ENCODE results near the gene VAPB.
"Not testable (repeated sequence)": the region's sequence is repeated elsewhere in the genome, so short reads cannot be mapped to it uniquely, and the experiment has no call there.

The VAPB gene

GRCh38 chr20:58407201-58407873 lies 18.3 kb downstream of the VAPB start:
- DNase-seq (ENCODE audit: low read depth, low spot score), result no peak

DNA sequence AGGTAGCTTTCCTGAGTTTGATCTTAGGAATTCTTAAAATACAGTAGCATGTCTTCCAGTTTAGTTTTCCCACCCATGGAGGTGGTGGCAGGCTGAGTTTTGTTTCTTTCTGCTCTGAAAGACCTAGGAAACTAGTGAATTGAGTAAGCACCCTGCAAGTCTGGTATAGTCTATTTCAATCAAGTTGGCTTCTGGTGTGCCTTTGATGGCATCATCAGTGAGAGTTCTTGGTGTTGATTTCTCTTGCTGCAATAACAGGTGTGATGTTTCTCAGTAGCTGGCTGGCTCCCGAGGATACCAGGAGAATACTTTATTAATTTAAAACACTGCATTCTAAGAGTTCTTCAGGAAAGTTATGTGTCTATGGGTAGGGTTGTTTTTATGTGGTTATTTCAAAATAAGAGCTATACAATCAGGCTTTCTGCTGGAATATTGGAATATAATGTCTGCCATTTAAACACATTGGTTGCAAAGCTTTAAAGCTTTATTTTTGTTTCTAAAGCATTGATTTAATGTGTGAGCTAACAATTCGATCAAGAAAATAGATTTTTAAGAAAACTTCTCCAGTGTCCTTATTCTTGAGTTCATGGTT lies 19.0 kb downstream of the VAPB start:
- DNase-seq (ENCODE audit: low read depth, low spot score), result no peak

- no peak for DNase-seq (ENCODE audit: low read depth, low spot score)
These were observed 19.7 kb downstream of the VAPB start for GRCh38 chr20:58408603-58409246.

DNA sequence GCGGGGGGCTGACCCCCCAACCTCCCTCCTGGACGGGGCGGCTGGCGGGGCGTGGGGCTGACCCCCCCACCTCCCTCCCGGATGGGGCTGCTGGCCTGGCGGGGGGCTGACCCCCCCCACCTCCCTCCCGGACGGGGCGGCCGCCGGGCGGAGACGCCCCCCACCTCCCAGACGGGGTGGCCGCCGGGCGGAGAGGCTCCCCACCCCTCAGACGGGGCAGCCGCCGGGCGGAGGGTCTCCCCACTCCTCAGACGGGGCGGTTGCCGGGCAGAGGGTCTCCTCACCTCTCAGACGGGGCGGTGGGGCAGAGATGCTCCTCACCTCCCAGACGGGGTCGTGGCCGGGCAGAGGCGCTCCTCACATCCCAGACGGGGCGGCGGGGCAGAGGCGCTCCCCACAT lies 25.2 kb downstream of the VAPB start:
- DNase-seq (ENCODE audit: low read depth, low spot score), result not testable (repeated sequence)

DNA sequence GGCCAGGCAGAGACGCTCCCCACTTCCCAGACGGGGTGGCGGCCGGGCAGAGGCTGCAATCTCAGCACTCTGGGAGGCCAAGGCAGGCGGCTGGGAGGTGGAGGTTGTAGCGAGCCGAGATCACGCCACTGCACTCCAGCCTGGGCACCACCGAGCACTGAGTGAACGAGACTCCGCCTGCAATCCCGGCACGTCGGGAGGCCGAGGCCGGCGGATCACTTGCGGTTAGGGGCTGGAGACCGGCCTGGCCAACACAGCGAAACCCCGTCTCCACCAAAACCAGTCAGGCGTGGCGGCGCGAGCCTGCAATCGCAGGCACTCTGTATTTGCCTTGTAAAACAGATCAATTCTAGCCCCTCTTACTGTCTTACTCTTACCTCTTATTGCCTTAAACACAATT lies 25.8 kb downstream of the VAPB start:
- not testable (repeated sequence) for DNase-seq (ENCODE audit: low read depth, low spot score)

GRCh38 chr20:58416057-58416456 lies 27.0 kb downstream of the VAPB start:
- no peak for DNase-seq (ENCODE audit: low read depth, low spot score)

- no peak for DNase-seq (ENCODE audit: low read depth, low spot score)
These were observed 27.8 kb downstream of the VAPB start for GRCh38 chr20:58416835-58417234.

GRCh38 chr20:58417438-58417837 lies 28.4 kb downstream of the VAPB start:
- DNase-seq (ENCODE audit: low read depth, low spot score), result no peak

DNA sequence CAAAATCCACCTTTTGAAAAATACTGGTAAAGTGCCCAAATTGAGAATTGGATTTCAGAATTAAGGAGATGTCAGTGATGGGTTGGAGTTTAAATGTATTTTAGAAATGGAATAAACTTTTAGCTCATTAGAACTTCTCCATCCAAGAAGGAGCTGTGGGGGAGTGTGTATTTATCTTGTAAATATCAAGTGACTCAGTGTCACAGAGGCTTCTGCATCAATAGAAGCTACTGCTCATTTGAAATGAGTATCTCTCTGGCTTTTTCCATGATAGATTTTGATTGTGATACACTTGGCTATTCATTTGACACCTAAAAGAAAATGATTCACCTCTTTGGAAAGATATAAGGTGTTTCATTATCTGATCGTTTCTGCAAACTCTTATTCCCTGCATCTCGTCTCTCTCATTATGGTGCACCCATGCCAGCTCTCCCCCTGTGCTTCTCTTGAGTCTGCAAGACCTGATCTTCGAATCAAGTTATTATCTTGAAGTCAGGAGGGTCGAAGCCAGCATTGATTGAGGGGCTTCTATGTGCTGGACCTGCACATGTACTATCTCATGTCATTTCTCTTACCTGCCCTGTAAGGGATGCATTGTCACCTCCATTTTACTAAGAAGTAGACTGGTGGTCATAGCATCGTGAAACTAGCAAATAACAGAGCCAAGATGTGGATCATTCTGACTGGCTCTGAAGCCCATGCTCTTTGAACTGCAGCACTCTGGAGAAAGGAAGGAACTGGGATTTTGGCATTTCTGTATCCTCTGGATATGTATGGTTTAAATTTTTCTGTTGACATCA lies 30.1 kb downstream of the VAPB start:
- no peak for DNase-seq (ENCODE audit: low read depth, low spot score)

DNA sequence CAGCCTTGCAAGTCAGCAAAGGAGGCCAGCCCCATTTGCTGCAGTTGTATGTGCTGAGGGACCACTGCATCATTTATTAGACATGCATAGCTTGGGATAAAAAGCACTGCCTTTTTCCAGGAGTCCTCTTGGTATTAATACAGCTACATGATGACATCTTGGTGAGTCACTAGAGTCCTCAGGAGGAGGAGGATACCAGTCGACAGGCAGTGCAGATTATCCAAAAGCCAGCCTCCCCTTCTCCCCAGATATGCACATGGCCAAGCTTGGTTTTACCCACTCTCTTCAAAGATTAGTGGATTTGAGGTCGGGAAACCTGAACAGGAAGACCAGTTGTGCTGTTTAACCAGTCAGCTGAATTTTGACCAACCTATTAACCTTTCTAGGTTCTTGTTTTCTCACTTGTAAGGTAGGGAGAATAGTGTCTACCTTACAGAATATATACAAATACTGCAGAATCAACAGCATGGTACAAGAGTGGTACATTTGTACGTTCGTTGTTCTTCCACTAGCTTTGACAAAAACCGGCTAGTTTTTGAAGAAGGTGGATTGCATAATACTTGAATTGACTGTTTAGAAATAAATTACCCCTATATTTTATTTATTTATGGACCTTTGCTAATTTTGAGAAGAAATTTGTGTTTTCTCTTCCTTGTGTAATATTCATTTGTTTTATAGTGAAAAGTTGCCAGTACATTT lies 31.9 kb downstream of the VAPB start:
- DNase-seq (ENCODE audit: low read depth, low spot score), result no peak

- DNase-seq (ENCODE audit: low read depth, low spot score), result no peak
These were observed 32.4 kb downstream of the VAPB start for GRCh38 chr20:58421497-58421850.

GRCh38 chr20:58424218-58424969 lies 35.4 kb downstream of the VAPB start:
- DNase-seq (ENCODE audit: low read depth, low spot score), result no peak

GRCh38 chr20:58427571-58427970 lies 38.5 kb downstream of the VAPB start:
- not testable (repeated sequence) for DNase-seq (ENCODE audit: low read depth, low spot score)

GRCh38 chr20:58428364-58428763 lies 39.3 kb downstream of the VAPB start:
- DNase-seq (ENCODE audit: low read depth, low spot score), result no peak

- DNase-seq (ENCODE audit: low read depth, low spot score), result no peak
These were observed 40.3 kb downstream of the VAPB start for GRCh38 chr20:58429303-58429702.

GRCh38 chr20:58431134-58431533 lies 42.1 kb downstream of the VAPB start:
- DNase-seq (ENCODE audit: low read depth, low spot score), result no peak

GRCh38 chr20:58432186-58432954 lies 43.3 kb downstream of the VAPB start:
- no peak for DNase-seq (ENCODE audit: low read depth, low spot score)

- no peak for DNase-seq (ENCODE audit: low read depth, low spot score)
These were observed 44.1 kb downstream of the VAPB start for GRCh38 chr20:58433029-58433647.

DNA sequence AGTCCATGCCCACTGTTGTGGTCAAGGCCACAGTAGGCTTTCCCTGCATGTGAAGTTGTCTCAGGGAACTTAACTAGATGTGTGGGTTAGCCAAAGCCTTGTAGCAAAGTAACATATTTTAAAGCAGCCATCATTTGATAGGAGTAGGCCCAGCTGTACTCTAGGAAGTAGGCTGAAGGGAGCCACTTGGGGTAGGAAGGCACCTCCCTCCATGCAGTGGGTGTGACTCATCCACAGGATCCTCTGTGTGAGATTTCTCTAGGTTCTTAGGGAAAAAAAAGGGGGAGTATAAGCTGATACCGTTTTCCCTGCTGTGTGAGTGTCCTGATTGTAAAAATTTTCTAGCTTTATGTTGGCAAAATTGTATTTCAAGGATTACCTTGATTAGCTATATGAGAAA lies 44.7 kb downstream of the VAPB start:
- no peak for DNase-seq (ENCODE audit: low read depth, low spot score)

DNA sequence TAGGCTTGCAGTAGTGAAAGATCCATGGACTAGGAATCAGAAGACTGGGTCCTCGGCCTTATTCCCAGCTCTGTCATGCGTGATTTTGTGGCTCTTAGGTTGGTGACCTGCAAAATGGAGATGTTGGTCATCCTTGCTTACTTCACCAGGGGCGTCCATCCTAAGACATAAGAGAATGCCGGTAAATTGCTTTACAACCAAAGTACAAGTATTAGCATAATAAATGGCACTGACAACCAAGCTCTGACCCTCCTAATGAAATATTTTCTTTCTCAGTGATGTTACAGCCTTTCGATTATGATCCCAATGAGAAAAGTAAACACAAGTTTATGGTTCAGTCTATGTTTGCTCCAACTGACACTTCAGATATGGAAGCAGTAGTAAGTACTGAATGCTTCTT lies 45.3 kb downstream of the VAPB start:
- DNase-seq (ENCODE audit: low read depth, low spot score), result no peak

Measured in iPS DF 19.7 (cell line).